GM19193 (cell line): ENCODE measurements around the gene SETD6.

Experiments
- POLR2A ChIP-seq: IDR thresholded peaks from 4 replicates; pipeline ENCODE4 v1.6.1; 2011; ENCODE audit not compliant: insufficient read depth, insufficient read length; ENCODE audit errors: extremely low read depth

SETD6 gene

DNA sequence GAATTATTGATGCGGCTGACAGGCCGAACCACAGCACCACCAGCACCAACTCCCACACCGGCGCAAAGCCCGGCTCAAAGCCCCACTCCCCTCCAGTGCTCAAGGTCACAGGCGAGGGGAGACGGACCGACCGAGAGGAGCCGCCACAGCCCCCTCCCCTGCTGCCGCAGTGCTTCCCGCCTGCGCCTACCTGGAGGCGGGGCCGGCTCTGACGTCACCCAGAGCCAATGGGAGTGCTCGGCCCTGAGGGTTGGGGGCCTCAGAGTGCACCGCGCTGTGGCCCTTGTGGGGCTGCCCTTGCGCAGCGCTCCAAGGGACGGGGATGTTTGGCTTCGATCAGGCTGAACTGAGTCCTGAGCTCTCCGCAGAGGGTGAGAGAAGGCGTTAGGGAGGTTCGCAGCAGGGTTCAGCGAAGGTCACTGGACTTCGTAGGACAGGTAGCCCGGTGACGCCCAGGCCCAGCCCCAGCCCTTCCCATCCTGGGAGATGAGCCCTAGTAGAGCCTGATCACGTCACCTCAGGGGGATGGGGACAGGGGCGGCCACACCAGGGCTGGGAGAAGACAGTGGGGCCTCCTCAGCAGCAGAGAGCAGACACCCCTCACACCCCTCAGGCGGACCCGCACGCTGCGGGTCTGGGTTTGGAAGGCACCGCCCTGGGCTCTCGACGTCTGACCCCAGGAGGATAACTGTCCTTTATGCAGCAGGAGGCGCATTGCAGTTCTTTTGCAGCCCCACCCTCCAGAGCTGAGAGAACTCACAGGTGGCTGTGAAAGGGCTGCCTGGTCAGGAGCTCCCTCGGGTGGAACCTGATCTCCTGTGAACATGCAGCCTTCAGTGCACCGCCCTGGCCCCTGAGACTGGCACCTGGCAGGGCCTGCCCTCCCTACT lies 13.8 kb upstream of the SETD6 start:
- TF ChIP-seq POLR2A, result no peak

- no peak for TF ChIP-seq POLR2A
Observed at GRCh38 chr16:58502217-58502921, 12.9 kb upstream of the SETD6 start.

DNA sequence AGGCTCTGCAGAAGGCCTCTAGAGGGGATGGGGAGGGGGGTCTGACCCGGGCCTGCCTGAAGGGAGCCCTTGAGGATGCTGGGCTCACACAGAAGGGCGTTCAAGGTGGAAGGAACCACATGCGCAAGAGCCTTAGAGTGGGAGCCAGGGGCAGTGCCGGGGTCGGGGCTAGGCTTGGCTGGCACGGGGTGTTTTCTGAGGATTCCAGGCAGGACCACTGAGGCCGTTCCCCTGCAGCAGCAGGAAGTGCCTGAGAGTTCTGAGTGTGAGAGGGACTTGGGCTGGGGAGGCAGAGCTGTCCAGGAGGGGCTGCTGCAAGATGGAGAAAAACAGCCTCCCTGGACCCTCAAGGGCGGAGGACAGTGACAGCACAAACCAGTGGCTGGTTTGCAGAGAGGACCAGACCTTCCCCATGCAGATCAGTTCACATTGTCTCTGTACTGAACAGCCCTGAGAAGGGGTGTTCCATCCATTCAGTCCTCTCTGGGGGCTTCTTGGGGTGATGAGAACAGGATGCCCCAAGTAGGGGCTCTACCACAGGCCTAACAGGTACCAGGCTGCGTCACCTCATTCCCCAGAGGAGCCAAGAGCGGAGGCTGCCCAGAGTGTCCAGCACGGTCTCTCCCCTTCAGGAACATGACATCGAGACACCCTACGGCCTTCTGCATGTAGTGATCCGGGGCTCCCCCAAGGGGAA lies 12.0 kb upstream of the SETD6 start:
- no peak for TF ChIP-seq POLR2A

DNA sequence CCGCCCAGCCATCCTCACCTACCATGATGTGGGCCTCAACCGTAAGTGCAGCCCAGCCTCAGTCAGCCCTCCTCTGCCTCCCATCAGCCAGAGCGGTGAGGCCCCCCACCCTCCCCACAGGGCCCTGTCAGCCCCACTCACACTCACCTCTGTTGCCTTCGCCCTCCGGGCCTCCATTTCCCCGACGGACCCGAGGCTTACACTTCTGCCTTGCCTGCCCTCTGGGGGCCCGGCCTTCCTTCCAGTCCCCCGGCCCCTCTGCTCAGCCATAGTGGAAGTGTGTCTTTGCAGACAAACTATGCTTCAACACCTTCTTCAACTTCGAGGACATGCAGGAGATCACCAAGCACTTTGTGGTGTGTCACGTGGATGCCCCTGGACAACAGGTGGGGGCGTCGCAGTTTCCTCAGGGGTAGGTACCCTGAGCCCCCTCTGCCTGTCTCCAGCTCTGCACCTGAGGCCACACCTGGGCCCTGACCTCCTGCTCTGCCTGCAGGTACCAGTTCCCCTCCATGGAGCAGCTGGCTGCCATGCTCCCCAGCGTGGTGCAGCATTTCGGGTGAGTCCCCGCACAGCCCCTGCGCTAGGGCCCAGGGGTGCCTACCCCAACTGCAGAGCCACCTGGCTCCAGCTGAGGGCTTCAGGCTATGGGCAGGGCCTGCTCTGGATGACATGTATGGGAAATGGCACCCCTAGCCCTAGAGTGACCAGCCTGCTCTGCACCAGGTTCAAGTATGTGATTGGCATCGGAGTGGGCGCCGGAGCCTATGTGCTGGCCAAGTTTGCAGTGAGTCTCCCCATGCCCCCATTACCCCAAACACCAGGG lies 11.2 kb upstream of the SETD6 start:
- no peak for TF ChIP-seq POLR2A

- TF ChIP-seq POLR2A, result no peak
Observed at GRCh38 chr16:58506241-58507194, 8.8 kb upstream of the SETD6 start.

GRCh38 chr16:58507195-58507962 lies 7.9 kb upstream of the SETD6 start:
- TF ChIP-seq POLR2A, result no peak

DNA sequence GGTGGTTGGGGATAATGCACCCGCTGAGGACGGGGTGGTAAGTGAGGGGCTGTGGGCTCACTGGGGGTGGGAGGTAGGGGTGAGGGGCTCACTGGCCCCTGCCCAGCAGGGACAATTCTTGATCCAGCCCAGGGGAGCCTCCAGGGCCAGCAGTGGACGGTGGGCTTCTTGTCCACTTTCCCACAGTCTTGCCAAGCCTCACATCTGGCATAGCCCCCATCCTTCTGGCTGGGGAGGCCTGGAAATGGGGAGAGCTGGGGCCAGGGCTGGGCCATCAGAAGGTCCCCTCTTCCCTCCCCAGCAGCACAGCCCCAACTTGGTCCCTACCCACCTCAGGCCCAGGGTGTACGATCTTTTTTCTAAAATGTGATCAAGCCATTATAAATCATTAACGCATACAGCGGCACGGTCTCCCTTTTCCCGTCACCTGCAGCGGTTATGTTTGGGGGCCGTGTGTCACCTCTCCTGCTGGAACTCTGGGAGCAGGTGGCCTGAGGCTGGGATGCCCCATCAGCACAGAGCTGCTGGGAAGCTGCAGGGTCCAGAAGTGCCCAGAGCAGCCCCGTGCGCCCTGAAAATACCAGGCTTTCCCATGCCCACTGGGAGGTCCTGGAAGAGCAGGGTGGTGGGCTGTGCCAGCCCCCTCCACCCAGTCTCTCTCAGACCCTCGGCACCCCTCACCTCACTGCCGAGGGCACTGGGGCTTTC lies 7.2 kb upstream of the SETD6 start:
- TF ChIP-seq POLR2A, result no peak

- no peak for TF ChIP-seq POLR2A
Observed at GRCh38 chr16:58508671-58509251, 6.6 kb upstream of the SETD6 start.

GRCh38 chr16:58509256-58510096 lies 5.8 kb upstream of the SETD6 start:
- TF ChIP-seq POLR2A, result no peak

DNA sequence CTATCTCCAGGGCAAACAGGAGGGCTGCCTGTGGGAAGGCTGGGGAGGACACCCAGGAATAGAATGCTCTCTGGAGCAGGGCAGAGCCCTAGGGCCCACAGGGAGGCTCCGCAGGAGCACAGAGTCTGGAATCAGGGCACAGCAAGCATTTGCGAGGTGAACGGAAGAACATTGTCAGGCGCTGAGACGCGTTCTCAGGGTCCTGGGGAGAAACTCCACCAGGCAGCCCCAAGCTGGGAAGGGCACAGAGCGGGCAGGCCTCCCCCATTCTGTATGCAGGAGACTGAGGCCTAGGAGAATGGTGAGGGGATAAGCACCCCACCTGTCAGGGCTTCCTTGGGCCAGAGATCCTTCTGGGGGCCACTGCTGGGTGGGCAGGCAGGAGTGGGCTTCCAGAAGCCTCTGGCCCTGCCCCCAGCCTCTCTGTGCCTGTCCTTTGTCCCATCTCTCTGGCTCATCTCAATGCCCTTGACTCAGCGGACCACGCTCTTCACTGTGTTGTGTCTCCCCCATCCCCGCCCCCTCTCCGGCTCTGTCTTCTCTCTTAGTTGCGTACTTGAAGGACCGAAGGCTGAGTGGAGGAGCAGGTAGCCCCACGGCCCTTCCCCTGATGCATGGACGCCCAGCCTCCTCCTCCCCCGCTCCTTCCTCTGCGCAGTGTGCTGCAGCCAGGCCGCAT lies 5.1 kb upstream of the SETD6 start:
- TF ChIP-seq POLR2A, result no peak

DNA sequence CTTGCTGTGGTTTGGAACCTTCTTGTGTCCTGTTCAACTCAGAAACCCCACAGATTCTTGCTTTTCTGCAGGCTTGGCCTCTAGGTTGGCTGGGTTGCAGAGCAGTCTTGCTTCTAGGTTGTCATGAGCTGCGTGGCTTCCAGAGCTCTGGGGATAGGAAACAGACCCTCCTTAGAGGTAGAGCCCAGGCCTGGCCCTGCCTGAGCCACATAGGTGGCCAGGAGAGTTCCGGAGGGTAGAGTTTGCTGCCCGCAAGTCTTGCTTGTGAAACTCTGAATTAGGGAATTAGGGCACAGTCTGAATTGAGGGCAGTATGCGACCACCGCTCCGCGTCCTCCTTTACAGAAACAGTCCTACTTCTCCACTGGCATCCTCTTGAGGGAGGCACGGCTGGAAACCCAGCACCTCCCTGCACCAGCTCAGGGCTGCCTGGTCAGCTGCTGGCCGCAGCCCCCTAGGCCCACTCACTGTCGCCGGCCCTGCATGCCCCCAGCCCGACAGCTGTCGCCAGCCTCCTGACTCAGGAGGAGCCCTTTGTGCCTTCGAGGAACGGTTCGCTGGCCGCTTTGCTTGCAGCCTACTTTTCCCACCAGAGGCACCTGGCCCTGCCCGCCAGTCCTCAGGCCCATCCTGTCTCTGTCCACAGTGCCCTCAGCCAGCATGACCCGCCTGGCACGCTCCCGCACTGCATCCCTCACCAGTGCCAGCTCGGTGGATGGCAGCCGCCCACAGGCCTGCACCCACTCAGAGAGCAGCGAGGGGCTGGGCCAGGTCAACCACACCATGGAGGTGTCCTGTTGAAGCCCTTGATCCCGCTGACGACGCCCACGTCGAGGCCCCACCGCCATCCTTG lies 4.3 kb upstream of the SETD6 start:
- TF ChIP-seq POLR2A, result no peak
